GM20000 (cell line): ENCODE measurements around the gene QPRT.
"Not testable (repeated sequence)": the region's sequence is repeated elsewhere in the genome, so short reads cannot be mapped to it uniquely, and the experiment has no call there.

ENCODE experiments used
- DNase-seq: peaks from one replicate; pipeline ENCODE4 v3.0.0; 2012; ENCODE audit warnings: low spot score
- TF ChIP-seq, protein P1 (sequence below): IDR thresholded peaks from 2 replicates; pipeline ENCODE4 v1.5.1; 2012; ENCODE audit warnings: mild to moderate bottlenecking, control low read depth; ENCODE audit errors: extremely low read depth, missing control alignments

Gene QPRT

GRCh38 chr16:29645694-29646187 is 33.2 kb upstream of the QPRT start:
- DNase-seq: peak; percentile 76
- TF ChIP-seq, protein P1, sequence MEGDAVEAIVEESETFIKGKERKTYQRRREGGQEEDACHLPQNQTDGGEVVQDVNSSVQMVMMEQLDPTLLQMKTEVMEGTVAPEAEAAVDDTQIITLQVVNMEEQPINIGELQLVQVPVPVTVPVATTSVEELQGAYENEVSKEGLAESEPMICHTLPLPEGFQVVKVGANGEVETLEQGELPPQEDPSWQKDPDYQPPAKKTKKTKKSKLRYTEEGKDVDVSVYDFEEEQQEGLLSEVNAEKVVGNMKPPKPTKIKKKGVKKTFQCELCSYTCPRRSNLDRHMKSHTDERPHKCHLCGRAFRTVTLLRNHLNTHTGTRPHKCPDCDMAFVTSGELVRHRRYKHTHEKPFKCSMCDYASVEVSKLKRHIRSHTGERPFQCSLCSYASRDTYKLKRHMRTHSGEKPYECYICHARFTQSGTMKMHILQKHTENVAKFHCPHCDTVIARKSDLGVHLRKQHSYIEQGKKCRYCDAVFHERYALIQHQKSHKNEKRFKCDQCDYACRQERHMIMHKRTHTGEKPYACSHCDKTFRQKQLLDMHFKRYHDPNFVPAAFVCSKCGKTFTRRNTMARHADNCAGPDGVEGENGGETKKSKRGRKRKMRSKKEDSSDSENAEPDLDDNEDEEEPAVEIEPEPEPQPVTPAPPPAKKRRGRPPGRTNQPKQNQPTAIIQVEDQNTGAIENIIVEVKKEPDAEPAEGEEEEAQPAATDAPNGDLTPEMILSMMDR: no peak

GRCh38 chr16:29646947-29647346 is 32.0 kb upstream of the QPRT start:
- TF ChIP-seq, protein P1: no peak
- DNase-seq: no peak

DNA sequence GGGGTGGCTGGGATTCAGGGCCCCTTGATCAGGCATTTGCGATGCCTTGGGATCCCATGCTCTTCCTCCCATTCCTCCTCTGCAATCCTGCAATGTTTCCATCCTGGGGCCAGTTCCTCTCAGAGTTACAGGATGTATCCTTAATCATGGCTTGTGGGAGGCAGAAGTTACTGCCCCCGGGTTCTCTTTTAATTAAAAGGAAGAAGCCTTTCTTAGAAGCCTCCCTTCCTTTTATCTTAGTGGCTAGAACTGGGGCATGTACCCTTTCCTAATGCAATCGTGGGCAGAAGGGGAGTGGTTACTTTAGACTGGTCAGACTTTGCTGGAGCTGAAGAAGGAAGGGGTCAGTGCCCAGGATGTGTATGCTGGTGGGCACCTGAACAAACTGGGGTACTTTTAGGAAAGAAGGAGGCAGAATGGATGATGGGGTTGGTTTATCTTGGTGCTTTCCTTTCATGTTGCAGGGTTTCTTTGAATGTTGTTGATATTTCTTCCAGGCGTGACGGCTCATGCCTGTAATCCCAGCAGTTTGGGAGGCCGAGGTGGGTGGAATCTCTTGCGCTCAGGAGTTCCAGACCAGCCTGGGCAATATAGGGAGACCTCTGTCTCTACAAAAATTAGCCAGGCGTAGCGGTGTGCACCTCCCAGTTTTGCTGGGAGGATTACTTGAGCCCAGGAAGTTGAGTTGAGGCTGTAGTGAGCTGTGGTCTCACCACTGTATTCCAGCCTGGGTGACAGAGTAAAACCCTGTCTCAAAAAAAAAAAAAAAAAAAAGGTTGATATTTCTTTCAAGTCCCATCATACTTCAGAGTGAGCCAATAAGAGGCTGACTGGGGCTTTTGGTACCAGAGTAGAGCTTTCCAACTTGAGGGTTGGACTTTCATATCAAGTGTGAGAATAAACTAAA is 29.1 kb upstream of the QPRT start:
- TF ChIP-seq, protein P1: no peak
- DNase-seq: no peak

GRCh38 chr16:29650771-29651170 is 28.2 kb upstream of the QPRT start:
- TF ChIP-seq, protein P1: no peak
- DNase-seq: no peak

DNA sequence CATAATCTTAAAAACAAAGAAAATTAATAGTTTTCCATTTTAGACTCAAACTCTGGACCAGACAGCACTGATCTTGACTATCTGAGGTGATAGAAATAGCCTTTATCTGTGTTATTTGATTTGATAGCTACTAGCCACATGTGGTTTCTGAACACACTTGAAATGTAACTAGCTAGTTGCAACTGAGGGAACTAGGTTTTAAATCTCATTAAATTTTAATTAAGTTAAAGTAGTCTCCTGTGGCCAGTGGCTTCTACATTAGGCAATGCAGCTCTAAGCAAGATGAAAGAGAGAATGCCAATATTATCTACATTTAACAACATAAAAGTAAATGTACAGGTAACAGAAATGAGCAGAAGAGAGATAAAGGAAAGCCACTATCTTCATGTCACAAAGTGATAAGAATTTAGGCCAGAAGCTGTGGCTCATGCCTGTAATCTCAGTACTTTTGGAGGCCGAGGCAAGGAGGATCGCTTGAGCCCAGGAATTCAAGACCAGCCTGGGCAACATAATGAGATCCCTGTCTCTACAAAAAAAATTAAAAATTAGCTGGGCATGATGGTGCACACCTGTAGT is 27.1 kb upstream of the QPRT start:
- TF ChIP-seq, protein P1: no peak
- no peak for DNase-seq

DNA sequence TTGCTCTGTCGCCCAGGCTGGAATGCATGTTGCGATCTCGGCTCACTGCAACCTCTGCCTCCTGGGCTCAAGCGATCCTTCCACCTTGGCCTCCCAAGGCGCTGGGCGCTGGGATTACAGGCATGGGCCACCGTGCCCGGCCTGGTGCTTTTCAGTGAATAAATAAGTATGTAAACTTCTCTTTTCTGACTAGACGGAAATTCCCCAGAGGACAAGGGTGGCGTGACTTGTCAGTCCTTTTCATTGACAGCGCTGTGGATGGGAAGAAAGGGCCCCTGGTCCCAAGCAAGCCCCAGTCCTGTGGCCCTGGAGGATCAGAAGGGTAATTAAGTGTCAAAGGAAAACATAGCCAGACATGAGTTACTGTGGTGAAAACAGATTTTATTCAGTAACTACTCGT is 25.5 kb upstream of the QPRT start:
- DNase-seq: peak; percentile 47
- TF ChIP-seq, protein P1: no peak

DNA sequence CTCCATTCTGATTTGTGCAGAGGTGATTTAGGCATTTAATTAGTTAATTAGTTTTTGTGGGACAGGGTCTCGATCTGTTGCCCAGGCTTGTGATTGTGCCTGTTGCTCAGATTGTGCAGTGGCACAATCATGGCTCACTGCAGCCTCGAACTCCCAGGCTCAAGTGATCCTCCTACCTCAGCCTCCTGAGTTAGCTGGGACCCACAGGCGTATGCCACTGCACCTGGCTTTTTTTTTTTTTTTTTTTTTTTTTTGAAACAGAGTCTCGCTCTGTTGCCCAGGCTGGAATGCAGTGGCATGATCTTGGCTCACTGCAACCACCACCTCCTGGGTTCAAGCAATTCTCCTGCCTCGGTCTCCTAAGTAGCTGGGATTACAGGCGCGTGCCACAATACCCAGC is 25.1 kb upstream of the QPRT start:
- DNase-seq: not testable (repeated sequence)
